NCI-H1694 (cell line): ENCODE measurements around the gene PRKAG3.

Source experiments
- DNase-seq: peaks from one replicate; lab custom pipeline; 2025; lab: John Stamatoyannopoulos, UW

Gene PRKAG3

GRCh38 chr2:218839888-218840287 lies 8.3 kb upstream of the PRKAG3 start:
- no peak for DNase-seq

DNA sequence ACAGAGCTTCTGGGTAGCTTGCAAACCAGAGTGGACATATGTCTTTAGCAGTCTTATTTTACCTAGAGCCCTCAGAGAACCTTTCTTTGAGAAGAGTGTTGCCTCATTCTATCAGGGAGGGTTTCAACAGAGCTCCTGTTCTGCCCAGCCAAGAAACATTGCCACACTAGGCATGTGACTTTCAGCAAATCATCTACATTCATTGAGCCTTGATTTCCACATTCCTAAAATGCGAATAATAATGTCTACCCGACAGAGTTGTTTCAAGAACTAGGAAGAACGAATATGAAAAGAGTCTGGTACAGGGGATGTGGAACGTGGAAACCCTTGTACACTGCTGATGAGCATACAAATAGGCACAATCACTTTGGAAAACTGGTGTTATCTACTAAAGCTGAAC lies 7.8 kb upstream of the PRKAG3 start:
- no peak for DNase-seq

GRCh38 chr2:218837495-218837894 lies 5.9 kb upstream of the PRKAG3 start:
- no peak for DNase-seq

DNA sequence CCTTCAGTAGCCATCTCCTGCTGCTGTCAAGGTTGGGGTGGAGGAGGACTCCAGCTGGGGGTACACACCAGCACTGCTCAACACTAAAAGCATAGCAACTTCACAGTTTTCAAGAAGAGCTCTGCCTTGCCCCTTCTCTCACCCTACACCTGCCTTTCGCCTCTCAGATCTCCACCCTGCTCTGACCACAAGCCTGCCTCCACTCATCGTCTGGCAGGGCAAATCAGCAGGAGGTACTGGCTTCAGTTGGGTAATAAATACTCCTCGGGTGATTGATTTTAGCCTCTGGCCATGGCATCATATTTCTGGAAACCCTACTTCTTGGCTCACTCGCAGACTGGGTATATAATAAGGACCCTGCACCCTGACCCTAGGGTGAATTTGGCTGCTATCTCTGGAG lies 3.1 kb upstream of the PRKAG3 start:
- DNase-seq, result no peak

DNA sequence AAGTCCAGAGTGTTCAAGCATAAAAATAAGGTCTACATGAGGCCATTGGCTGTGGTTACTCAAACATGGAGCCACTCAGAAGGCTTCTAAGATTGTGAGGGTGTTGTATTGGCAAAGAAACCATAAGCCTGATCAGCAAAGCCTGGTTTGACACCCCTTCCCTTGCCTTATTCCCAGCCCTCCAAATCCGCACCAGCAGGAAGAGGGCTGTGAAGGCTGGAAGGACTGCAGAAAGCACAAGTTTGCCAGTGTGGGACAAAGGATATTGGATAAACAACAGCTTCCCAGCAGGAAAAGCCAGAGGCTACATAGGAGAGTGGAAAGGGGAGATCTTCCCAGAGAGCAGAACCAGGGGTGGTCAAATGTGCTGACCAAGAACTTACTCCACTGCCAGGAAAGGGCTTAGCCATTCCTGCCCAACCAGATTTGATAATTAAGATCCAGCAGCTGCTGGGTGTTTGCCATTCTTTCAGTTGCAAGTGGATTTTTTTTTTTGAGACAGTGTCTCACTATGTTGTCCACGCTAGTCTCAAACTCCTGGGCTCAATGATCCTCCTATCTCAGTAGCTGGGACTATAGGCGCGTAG lies 1.5 kb upstream of the PRKAG3 start:
- DNase-seq, result no peak

DNA sequence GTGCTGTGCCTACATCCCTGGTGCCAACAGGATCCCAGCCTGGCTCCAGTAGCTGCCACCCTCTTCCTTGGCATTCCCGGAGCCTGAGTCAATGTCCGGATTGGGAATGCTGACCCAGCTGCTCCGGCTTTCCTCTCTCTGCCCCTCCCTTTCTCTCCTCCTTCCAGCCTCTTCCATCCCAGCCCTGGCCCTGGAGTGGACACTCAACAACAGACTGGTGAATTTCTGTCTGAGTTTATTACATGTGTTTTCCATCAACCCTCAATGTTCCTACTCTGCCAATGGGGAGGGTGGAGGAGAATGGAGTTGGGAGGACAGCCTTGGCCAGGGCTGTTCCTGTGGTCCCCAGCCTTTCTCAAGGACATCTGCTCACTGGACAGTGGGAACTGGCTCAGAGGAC lies 917 bp upstream of the PRKAG3 start:
- no peak for DNase-seq

- no peak for DNase-seq
These were observed 478 bp upstream of the PRKAG3 start for GRCh38 chr2:218832081-218832480.

DNA sequence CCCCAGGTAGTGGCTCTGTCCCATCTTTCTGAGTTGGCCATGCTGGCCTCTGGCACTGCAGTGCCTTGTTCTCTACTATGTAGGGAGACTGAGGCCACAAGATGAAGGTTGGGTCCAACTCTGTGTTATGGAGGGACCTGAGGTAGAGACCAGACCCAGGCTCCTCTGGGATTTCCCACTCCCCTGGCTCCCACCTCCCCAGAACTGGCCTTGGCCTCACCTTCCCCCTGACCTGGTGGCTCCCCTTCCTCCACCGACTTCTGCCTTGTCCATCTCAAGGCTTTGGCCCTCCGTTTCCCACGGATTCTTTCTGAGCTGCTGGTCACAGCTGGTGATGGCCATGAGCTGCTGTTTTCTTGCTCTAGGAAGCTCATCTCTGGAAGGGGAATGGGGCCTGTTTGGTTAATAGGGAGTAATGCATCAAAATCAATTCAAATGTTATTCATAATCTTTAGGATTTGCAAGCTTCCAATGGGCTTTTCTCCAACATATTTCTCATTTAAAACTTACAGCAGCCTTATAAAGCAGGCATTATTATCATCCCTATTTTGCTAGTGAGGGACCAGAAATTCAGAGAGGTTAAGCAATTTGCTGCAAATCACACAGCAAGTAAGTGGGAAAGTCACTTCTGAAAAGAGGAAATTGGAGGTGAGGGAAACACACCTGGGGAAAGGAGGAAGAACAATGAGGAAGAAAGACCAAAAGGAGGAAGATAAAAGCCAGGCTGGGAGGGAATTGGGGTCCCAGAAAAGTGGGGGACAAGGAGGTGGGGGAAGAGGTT lies 887 bp downstream of the PRKAG3 start:
- DNase-seq, result no peak

DNA sequence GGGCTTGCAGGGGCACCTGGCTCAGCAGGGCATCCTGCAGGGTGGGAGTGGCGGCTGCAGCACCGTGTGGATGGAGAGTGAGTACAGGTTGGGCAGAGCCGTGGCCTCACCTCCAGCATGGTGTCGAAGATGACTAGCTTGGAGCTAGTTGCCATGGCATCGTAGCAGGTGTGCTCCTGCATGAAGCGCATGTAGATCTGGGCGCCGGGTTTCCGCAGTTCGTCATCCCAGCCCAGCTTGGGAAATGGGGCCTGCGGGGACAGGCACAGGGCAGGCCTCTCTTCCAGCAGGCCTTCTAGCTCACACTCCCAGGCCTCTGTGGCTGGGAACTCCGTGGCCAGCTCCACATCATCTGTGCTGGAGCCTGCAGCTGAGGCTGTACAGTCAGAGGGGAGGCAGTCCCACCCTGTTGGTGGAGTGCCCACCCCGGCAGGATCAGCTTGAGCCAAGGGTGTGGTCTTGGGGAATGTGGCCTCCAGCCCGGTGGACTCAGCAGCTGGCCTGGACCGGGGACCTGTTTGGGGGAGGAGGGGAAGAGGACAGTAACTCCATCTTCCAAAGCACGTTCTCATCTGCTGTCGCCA lies 1.6 kb downstream of the PRKAG3 start:
- no peak for DNase-seq

GRCh38 chr2:218828477-218828778 lies 3.2 kb downstream of the PRKAG3 start:
- DNase-seq, result no peak

GRCh38 chr2:218827701-218828476 lies 3.7 kb downstream of the PRKAG3 start:
- DNase-seq, result no peak

DNA sequence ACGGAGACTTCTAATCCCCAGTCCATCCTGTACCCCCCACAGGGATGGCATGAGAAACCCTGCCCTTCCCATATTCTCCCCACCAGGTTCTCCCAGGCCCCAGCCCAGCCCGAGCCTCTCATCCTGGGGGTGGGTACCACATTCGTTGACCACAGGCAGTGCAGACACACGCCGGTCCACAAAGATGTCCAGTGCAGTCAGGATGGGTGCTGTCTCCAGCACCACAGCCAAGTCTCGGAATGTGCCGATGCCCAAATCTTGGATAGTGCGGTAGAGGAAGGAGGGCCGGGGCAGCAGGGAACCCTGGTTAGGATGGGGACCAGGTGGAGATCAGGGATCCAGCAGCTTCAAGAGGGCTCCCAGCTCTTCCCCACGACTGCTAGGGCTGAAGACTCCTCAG lies 4.8 kb downstream of the PRKAG3 start:
- no peak for DNase-seq

DNA sequence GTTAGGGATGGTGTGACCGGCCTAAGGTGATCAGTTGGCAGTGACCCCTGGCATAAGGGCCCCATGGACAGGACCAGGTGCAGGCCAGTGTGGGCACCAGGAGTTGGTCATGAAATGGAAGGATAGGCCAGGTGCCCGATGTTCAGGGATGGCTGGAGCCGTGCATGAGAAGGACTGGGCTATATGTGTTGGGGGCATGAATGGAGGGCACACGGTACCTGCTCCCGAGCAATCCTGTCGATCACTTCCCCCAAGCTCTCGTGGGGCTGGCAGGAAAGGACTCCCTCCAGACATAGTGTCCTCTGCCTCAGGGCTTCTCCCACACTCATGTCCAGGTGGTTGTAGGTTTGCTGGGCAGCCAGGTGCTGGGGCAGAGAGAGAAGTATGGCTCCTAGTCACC lies 7.6 kb downstream of the PRKAG3 start:
- DNase-seq, result no peak

GRCh38 chr2:218823196-218823855 lies 8.3 kb downstream of the PRKAG3 start:
- no peak for DNase-seq

DNA sequence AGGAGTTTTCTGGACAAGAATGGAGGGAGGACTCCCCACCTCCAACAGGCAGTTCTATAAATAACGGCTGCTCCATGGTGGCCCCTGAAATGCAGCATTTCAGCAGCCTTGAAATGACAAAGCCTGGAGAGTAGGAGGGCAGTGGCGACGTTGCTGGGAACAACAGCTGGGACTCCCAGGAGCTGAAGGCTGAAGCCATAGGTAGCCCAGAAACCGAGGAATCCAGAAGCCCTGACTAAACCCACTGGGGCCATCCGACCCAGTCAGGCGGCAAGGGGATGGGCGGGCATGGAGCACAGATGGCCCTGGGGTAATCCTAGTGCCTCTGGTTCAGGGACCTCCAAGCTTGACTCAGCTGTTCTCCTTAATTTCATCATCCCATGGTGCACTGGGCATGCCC lies 9.0 kb downstream of the PRKAG3 start:
- no peak for DNase-seq

DNA sequence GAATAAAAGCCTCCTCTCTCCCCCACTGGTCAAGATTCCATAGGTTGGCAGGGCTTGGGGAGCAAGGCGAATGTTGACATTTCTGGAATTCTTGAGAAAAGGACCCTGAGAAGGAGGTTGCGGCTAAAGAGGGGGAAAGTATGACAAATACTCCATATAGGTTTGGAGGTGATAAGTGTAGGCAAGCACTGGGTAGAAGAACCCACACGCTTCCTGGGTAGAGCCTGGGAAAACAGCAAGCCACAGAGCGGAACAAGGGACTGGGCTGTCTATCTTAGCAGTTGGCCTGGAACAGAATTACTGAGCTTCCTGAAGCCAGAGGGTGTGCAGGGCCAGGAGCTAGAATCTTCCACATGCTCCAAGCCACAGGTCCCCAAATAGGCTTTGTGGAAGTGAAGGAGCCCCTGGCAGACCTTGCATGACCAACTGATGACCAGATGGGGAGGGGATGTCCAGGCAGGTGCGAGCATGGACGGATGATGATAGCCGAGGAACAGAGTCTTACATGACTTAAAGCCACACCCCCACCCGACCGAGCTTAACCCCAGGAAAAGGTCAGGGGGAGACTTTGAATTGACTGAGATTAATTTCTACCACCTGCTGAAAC lies 9.9 kb downstream of the PRKAG3 start:
- no peak for DNase-seq

- no peak for DNase-seq
These were observed 10.7 kb downstream of the PRKAG3 start for GRCh38 chr2:218820746-218821369.

- no peak for DNase-seq
These were observed 12.5 kb downstream of the PRKAG3 start for GRCh38 chr2:218819093-218819492.

GRCh38 chr2:218816561-218817011 lies 15.0 kb downstream of the PRKAG3 start:
- no peak for DNase-seq

DNA sequence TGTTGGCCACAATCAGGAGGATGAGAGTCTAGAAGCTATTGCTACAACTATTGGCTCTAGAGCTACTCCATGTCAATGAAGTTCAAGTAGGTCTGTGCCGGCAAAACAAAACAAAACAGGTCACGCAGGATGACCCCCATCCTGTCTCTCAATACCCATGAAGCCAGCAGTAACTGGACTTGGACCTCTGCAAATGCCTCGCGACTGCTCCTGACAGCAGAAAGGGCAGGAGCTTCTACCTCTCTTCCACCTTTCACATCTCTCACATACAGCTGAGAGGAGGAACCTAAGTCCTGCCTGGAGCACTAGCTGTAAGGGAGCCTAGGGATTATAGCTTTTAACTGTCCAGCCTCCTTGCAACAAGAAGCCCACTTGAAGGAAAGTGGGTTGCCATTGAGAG lies 16.0 kb downstream of the PRKAG3 start:
- no peak for DNase-seq

GRCh38 chr2:218815244-218815637 lies 16.4 kb downstream of the PRKAG3 start:
- no peak for DNase-seq
